ENCODE measurements around the gene IL17REL. TPM values are rescaled to one million over a fixed set of nuclear protein-coding genes. Genes with fewer than 3 reads are reported as not detected.

IL17REL gene
- total RNA-seq, 4 donors from 2014 or later: not detected

DNA sequence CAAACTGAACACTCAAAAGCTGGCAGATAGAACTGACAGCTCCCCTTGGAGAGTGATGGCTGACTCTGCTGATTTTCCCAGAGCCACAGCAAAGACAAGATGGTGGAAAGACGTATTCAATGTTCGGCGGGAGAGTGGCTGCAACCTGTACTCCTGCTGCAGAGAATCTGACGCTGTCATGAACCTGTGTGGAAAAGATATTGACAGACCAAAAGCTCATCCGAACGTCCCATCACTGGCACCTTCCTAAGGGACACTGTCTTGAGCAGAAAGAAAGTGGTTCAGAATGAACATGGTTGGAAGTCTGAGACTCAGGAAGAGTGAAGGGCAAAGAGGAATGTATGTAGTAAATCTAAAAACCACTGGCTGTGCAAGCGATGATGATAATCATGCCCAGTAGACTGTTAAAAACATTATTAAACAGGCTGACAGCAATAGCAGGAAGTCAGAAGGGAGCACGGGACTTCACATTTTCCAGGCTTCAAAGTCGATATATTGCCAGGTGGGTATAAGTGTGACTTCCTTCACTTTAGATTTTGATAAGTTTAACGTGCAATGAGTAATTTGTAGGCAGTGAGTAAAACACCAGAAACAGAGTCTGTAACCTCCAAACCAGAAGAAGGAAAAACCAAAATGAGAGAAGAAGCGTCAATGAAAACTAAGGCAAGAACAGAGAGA is 6.2 kb upstream of the IL17REL start:
- Histone ChIP-seq H3K27ac (no peak overlapping the region), H3K4me1 (peaks cover 0 to 12% (median 4%) of the 10 kb centered on the region in 4 donors), H3K27me3 (peaks cover 0 to 49% of the 10 kb centered on the region in 2 donors), H3K9me3 (no peaks in the 10 kb centered on the region), H3K4me3 (no peak overlapping the region), H3K36me3 (no peaks in the 10 kb centered on the region)
- TF ChIP-seq POLR2A (IDR thresholded peaks at IDR 0.05): no peak
- no peak for TF ChIP-seq EP300 (IDR thresholded peaks at IDR 0.05)
- TF ChIP-seq, protein P1, sequence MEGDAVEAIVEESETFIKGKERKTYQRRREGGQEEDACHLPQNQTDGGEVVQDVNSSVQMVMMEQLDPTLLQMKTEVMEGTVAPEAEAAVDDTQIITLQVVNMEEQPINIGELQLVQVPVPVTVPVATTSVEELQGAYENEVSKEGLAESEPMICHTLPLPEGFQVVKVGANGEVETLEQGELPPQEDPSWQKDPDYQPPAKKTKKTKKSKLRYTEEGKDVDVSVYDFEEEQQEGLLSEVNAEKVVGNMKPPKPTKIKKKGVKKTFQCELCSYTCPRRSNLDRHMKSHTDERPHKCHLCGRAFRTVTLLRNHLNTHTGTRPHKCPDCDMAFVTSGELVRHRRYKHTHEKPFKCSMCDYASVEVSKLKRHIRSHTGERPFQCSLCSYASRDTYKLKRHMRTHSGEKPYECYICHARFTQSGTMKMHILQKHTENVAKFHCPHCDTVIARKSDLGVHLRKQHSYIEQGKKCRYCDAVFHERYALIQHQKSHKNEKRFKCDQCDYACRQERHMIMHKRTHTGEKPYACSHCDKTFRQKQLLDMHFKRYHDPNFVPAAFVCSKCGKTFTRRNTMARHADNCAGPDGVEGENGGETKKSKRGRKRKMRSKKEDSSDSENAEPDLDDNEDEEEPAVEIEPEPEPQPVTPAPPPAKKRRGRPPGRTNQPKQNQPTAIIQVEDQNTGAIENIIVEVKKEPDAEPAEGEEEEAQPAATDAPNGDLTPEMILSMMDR (IDR thresholded peaks at IDR 0.05): no peak
- WGBS, 2 donors: 56 to 70% methylated on average over 11 of the region's 11 CpGs
- DNase-seq (ENCODE audit: low spot score in 2 of 2): no peak

DNA sequence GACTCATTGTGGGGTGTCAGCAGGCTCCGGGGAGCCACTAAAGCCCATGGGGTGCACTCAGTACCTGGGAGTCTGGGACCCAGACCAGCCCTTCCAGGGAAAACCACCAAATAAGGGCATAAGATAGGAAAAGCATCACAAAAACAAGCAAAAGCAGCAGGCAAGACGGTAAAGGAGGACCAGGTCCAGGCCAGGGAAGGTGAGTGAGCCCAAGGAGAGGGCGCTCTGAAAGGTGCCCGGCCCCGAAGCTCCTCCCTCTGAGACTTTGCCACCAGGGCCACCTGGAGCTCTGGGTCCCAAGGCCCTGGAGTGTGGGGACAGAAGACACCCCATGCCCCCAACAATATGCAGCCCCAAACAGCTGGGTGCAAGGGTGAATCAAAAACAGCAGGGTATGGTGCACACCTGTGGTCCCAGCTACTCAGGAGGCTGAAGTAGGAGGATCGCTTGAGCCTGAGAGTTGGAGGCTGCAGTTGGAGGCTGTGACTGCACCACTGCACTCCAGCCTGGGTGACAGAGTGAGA is 5.2 kb upstream of the IL17REL start:
- Histone ChIP-seq H3K27me3 (peaks cover 0 to 59% of the 10 kb centered on the region in 2 donors), H3K36me3 (no peaks in the 10 kb centered on the region), H3K27ac (no peak overlapping the region), H3K4me3 (no peak overlapping the region), H3K9me3 (no peaks in the 10 kb centered on the region), H3K4me1 (peaks cover 0 to 12% (median 4%) of the 10 kb centered on the region in 4 donors)
- 84% methylated on average over 6 of the region's 6 CpGs for WGBS, 2 donors
- no peak for DNase-seq (ENCODE audit: low spot score in 2 of 2)
- TF ChIP-seq, protein P1 (IDR thresholded peaks at IDR 0.05): no peak
- TF ChIP-seq EP300 (IDR thresholded peaks at IDR 0.05): no peak
- no peak for TF ChIP-seq POLR2A (IDR thresholded peaks at IDR 0.05)

DNA sequence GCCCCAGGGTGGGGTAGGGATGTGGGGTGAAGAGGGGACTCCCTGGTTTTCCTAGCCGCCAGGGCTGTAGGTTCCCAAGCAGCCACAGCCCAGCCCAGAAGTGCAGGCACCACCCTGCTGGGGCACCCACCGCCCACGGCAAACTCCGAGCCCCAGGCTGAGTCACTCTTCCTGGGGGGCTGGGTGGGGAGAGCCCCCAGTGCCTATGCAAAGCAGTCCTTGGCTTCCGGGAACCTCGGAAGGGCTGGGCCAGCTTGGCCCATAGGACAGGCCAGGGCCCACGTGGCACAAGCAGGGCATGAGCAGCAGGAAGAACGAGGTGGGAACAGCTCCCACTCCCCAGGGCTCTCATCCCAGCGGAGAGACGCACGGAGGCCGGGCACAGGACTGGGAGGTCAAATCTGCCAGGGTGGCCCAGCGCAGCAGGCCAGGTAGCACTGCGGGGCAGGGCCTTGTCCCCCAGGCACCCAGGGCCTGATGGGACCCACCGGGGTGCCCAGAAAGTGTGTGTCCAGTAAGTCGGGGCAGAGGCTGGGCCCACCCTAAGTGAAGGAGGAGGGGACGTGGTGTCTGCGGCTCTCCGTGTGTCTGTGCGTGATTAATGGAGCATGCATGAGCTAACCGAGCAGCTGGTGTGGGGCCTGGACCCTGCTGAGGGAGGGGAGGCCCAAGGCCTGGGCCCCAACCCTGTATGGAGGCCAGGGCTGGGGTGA is 4.6 kb upstream of the IL17REL start:
- WGBS, 2 donors: 69 to 88% methylated on average over 8 to 21 of the region's 21 CpGs
- H3K27me3 ChIP-seq: peaks cover 0 to 65% of the 10 kb centered on the region in 2 donors

DNA sequence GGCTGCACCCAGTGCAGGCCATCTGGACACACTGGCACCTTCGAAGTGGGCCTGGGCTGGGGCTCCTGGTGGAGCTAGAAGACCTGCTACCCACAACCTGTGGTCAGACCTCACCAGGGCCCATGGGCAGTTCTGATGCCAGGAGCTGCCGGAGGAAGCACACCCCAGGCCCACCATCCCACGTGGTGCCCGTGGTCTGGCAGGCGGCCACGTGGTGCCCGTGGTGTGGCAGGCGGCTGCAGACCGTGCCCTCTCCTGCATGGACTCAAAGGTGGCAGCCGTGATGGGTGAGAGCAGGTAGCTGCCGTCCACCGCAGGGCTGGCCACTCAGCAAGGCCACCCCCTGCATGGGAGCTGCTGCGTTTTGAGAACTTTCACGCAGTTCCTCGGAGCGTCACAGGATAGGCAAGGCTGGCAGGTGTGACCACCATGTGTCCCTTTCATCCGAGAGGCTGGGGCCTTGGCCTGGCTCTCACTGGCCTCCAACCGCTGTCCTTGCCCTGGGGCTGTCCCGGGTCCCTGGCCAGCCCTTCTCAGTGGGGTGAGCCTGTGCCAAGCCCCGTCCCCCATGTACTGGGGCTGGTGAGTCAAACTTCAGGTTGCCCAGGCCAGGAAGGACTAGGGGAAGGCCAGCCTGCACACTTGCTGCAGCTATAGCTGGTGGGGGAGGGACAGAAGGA is 3.9 kb upstream of the IL17REL start:
- H3K4me1 ChIP-seq: peaks cover 0 to 12% (median 4%) of the 10 kb centered on the region in 4 donors
- H3K27me3 ChIP-seq: peaks cover 0 to 72% of the 10 kb centered on the region in 2 donors
- no peak for DNase-seq (ENCODE audit: low spot score in 2 of 2)
- no peaks in the 10 kb centered on the region for H3K36me3 ChIP-seq
- H3K9me3 ChIP-seq: no peaks in the 10 kb centered on the region
- 74 to 90% methylated on average over 3 to 6 of the region's 20 CpGs for WGBS, 2 donors
- H3K27ac ChIP-seq: no peak overlapping the region
- no peak for TF ChIP-seq POLR2A (IDR thresholded peaks at IDR 0.05)
- no peak overlapping the region for H3K4me3 ChIP-seq

More for the DNA sequence above, 4.6 kb upstream of the IL17REL start:
- Histone ChIP-seq H3K9me3 (no peaks in the 10 kb centered on the region), H3K36me3 (no peaks in the 10 kb centered on the region), H3K4me1 (peaks cover 0 to 12% (median 4%) of the 10 kb centered on the region in 4 donors), H3K27ac (no peak overlapping the region), H3K4me3 (no peak overlapping the region)
- no peak for TF ChIP-seq EP300 (IDR thresholded peaks at IDR 0.05)
- TF ChIP-seq, protein P1 (IDR thresholded peaks at IDR 0.05): no peak
- TF ChIP-seq POLR2A (IDR thresholded peaks at IDR 0.05): no peak
- no peak for DNase-seq (ENCODE audit: low spot score in 2 of 2)

DNA sequence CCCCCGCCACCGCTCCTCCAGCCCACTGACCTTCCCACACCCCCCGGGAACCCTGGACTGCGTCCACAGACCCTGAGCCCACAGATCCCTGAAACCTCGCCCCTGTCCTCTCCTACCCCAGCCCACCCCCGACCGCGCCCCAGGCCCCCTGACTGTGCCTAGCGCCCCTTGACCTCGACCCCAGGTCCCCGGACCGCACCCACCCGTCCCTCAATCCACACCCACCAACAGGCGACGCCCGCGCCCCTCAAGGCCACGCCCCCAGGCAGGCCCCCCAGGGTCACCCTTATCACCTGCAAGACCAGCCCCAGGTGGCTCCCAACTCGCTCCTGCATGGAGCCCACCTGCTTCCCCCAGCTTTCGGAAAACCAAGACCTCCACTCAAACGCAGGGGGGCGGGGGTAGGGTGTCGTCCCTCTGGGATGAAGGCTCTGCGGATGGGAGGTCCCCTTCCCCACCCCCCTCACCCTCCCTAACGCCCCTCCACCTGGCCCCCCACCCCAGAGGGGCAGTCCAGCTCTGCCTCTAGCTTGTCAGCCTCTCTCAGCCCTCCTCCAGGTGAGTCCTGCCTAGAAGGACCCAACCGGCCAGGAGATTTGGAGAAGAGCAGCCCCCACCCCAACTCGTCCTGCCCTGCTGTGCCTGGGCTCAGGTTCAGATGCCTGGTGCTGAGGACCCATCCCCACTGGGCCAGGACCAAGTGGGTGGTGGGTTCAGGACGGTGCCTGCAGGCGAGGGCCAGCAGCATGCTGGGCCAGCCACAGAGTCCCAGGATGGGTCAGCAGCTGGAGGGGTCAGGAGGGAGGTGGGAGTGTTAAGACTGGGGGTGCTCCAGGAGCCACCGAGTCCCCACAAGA is 3.1 kb upstream of the IL17REL start:
- Histone ChIP-seq H3K27ac (no peak overlapping the region), H3K9me3 (no peaks in the 10 kb centered on the region), H3K27me3 (peaks cover 0 to 80% of the 10 kb centered on the region in 2 donors), H3K36me3 (no peaks in the 10 kb centered on the region), H3K4me3 (no peak overlapping the region), H3K4me1 (peaks cover 0 to 16% (median 7%) of the 10 kb centered on the region in 4 donors)
- TF ChIP-seq, protein P1 (IDR thresholded peaks at IDR 0.05): no peak
- TF ChIP-seq POLR2A (IDR thresholded peaks at IDR 0.05): no peak
- TF ChIP-seq EP300 (IDR thresholded peaks at IDR 0.05): no peak
- whole genome bisulfite sequencing, 2 donors: 31 to 45% methylated on average over 19 to 25 of the region's 30 CpGs
- DNase-seq (ENCODE audit: low spot score in 2 of 2): no peak

Data from tibial nerve (tissue), 4 donors.